Measurements from ENCODE around the gene RFLNA. TPM values are rescaled to one million over a fixed set of nuclear protein-coding genes. Genes with fewer than 3 reads are reported as not detected.

Gene RFLNA
- total RNA-seq, 1 donor from 2014 or later = 0.50 TPM

DNA sequence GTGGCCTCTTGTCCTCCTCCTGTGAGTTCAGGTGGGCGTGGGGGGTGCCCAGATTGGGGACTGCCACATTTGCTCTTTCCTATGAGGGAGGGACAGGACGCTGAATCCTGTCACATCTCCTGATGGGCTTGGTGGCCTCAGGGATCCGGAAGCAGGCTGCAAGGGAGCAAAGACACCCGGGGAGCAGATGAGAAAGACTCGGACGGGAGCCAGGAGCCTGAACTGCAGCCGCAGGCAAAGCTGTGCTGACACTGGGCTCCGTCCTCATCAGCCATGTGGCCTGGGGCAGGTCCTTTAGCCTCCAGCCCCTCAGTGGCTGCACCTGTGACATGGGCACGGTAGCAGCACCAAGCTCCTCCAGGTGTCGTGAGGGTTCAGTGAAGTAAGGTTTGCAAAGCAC lies 40.8 kb upstream of the RFLNA start:
- TF ChIP-seq, protein P1, sequence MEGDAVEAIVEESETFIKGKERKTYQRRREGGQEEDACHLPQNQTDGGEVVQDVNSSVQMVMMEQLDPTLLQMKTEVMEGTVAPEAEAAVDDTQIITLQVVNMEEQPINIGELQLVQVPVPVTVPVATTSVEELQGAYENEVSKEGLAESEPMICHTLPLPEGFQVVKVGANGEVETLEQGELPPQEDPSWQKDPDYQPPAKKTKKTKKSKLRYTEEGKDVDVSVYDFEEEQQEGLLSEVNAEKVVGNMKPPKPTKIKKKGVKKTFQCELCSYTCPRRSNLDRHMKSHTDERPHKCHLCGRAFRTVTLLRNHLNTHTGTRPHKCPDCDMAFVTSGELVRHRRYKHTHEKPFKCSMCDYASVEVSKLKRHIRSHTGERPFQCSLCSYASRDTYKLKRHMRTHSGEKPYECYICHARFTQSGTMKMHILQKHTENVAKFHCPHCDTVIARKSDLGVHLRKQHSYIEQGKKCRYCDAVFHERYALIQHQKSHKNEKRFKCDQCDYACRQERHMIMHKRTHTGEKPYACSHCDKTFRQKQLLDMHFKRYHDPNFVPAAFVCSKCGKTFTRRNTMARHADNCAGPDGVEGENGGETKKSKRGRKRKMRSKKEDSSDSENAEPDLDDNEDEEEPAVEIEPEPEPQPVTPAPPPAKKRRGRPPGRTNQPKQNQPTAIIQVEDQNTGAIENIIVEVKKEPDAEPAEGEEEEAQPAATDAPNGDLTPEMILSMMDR (IDR thresholded peaks at IDR 0.05) = no peak
- Histone ChIP-seq H3K36me3 (no peaks in the 10 kb centered on the region), H3K4me3 (no peak overlapping the region), H3K27ac (no peak overlapping the region), H3K9me3 (no peaks in the 10 kb centered on the region), H3K4me1 (no peaks in the 10 kb centered on the region), H3K27me3 (ENCODE audit: low read depth) (peaks cover 4% of the 10 kb centered on the region)
- intact Hi-C loops (cut with DNase I) = no loop called here
- no peak for DNase-seq
- ATAC-seq = no peak

DNA sequence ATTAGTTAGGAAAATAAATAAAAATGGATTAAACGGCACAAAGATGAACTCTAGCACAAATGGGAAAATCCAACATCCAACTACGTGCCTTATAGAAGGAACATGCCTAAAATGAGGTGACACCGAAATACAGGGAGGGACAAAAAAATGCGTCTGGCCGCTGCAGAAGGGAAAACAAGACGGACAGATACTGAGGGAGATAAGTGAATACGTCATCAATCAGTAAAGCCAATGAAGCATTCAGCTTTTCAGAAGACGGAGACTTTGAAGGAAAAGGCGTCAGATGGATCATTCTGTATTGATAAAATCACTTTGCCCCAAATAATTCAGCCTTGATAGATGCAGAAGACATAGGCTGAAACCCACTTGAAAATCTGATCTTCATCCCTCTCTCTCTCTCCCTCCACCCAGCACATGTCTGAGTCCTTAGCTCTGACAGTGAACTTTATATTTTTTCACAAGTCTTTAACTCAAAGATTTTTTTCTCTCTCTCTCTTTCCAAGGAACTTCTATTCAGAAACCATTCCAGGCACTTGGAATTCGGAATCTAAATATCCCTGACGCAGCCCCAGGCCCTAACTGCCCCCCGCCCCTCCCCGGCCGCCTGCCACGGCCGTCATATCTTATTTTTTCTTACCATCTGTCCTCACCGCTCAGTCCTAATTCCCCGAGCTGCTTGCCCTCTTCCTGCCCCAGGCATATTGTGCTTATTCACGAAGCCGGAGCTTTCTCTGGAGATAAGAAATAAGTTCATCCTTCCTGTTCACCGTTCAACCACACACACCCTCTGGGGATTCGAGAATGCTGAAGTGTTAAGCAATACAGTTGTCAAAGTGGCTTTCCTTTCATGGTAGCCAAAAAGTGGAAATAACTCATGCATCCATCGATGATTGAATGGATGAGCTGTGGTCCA lies 35.5 kb upstream of the RFLNA start:
- DNase-seq (no peak), ATAC-seq (no peak)
- Histone ChIP-seq H3K9me3 (no peaks in the 10 kb centered on the region), H3K36me3 (no peaks in the 10 kb centered on the region), H3K27me3 (ENCODE audit: low read depth) (peaks cover 9% of the 10 kb centered on the region), H3K27ac (no peak overlapping the region), H3K4me1 (no peaks in the 10 kb centered on the region), H3K4me3 (no peak overlapping the region)
- TF ChIP-seq, protein P1 (IDR thresholded peaks at IDR 0.05) = no peak
- intact Hi-C loops (cut with DNase I) = no loop called here

DNA sequence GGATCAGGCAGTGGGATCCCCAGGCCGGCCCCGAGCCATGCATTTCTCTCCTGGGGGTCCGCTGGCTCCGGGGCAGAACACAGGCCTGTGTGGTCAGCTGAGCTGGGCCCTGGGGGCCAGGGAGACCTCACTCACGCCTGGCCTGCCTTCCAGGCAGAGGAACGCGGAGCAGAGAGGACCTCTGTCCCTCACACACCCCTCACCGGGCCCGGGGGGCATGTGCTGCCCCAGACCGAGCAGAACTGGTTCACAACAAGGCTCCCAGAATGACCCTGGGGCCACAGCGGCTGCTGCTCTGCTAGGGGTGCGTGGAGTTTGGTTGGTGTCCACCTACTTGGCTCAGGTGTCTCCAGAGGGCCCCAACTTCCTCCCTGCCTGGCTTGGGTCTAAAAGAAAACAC lies 33.0 kb upstream of the RFLNA start:
- Histone ChIP-seq H3K27ac (no peak overlapping the region), H3K4me1 (no peaks in the 10 kb centered on the region), H3K36me3 (no peaks in the 10 kb centered on the region), H3K4me3 (no peak overlapping the region), H3K27me3 (ENCODE audit: low read depth) (peaks cover 9% of the 10 kb centered on the region), H3K9me3 (no peaks in the 10 kb centered on the region)
- TF ChIP-seq, protein P1 (IDR thresholded peaks at IDR 0.05) = no peak
- no peak for DNase-seq
- ATAC-seq = peak; percentile 11 to 40
- intact Hi-C loops (cut with DNase I) = no loop called here

DNA sequence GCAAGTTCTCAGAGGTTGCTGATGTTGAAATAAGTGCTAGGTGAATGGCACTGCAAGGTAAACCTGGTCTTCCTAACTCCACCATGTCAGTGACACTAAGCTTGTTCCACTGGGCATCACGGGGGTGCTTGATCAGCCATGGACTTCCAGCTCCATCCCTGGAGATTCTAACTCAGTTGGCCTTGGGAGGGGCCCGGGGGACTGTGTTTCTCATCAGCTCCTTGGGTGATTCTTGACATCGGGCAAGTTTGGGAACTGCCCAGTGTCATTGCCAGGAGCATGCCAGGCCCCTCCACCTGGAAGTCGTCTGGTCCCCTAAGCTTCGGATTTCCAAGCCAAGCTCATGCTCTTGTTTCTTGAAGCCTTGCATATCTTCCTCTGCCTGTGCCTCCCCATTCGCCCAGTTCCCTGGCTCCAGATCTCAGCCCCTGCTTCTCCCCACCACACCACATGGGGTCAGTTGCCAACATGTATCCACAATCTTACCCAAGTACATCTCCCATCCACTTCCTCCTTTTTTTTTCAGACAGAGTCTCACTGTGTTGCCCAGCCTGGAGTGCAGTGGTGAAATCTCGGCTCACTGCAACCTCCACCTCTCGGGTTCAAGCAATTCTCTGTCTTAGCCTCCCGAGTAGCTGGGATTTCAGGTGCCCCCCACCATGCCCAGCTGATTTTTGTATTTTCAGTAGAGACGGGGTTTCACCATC lies 30.7 kb upstream of the RFLNA start:
- intact Hi-C loops (cut with DNase I) = no loop called here
- Histone ChIP-seq H3K36me3 (no peaks in the 10 kb centered on the region), H3K27ac (no peak overlapping the region), H3K9me3 (no peaks in the 10 kb centered on the region), H3K4me1 (no peaks in the 10 kb centered on the region), H3K4me3 (no peak overlapping the region), H3K27me3 (ENCODE audit: low read depth) (peaks cover 5% of the 10 kb centered on the region)
- no peak for ATAC-seq
- TF ChIP-seq, protein P1 (IDR thresholded peaks at IDR 0.05) = no peak
- no peak for DNase-seq

DNA sequence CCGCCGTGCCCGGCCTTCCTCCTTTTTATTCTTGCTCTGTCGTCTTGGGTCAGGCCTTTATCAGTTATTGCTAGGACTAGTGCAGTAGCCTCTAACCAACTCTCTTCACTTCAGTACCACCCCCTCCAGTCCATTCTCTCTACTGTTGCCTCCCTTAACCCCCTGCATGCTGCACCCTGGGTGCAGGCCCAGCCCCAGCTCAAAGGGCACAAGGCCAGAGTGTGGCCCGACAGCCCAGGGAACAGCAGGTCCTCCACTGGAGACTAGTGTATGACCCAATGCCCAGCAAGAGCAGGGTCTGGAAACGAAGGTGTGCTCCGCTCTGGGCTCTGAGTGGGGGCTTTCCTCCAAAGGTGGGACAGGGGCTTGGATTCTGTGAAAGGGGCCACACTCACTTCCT lies 30.0 kb upstream of the RFLNA start:
- H3K9me3 ChIP-seq = no peaks in the 10 kb centered on the region
- DNase-seq = no peak

More for the DNA sequence above, 30.0 kb upstream of the RFLNA start:
- Histone ChIP-seq H3K36me3 (no peaks in the 10 kb centered on the region), H3K27ac (no peak overlapping the region), H3K4me3 (no peak overlapping the region), H3K4me1 (no peaks in the 10 kb centered on the region), H3K27me3 (ENCODE audit: low read depth) (peaks cover 5% of the 10 kb centered on the region)
- TF ChIP-seq, protein P1 (IDR thresholded peaks at IDR 0.05) = no peak
- no peak for ATAC-seq
- intact Hi-C loops (cut with DNase I) = no loop called here

Measured in lower lobe of right lung (tissue), 2 donors.